HCT116 (cell line): ENCODE measurements around the gene TNNC1. TPM values are rescaled to one million over a fixed set of nuclear protein-coding genes. Genes with fewer than 3 reads are reported as not detected.

Experiments used
- ATAC-seq: fragments of 200-7000 bp; cut with Tn5 transposase; 2 replicates; pipeline ENCODE4 v1.9.1; 2020; ENCODE audit warnings: mild to moderate bottlenecking, moderate library complexity
- BruUV-seq: library from RNA; stranded (reverse); fragments of 400-500 nt; replicated peaks from 2 replicates; lab custom pipeline; 2021; lab: Mats Ljungman, UMichigan
- CTCF ChIA-PET: fragments of 300-600 bp; sonication (Branson Sonifier 250); formaldehyde crosslinking; loops from one replicate; lab custom pipeline; 2021; ENCODE audit warnings: antibody characterized with exemption; lab: Charles Lee
- POLR2A ChIA-PET: fragments of 300-600, 350-600 bp; sonication (Branson Sonifier 250); formaldehyde crosslinking; loops from one replicate; lab custom pipeline; 2021; ENCODE audit warnings: antibody characterized with exemption; lab: Charles Lee
- RAD21 ChIA-PET, 2 experiments: fragments of 300-600 bp; sonication (Branson Sonifier 250); formaldehyde crosslinking; loops; one replicate each; lab custom pipeline; 2023; ENCODE audit warnings: low total read pairs in 2 of 2; ENCODE audit not compliant: uncharacterized antibody in 2 of 2, unreplicated experiment in 2 of 2, low non-redundant PET in 1 of 2; lab: Charles Lee
- DNase-seq: peaks from one replicate; pipeline ENCODE4 v3.0.0-alpha.2; 2010; ENCODE audit warnings: low read depth, low spot score
- H2AFZ ChIP-seq: fragments of 200-600 bp; shearing (Covaris generic), sonication (generic); 2 replicates; pipeline ENCODE4 v1.6.1; 2017; ENCODE audit warnings: low read depth, mixed run types, mixed read lengths, antibody characterized with exemption, low read length; ENCODE audit not compliant: poor library complexity, severe bottlenecking
- H3K27ac ChIP-seq: 2 replicates; pipeline ENCODE4 v1.5.1; 2012; ENCODE audit warnings: low read depth, low read length
- H3K27me3 ChIP-seq: fragments of 200-600 bp; sonication (generic); 2 replicates; pipeline ENCODE4 v1.6.1; 2016; ENCODE audit warnings: mixed run types, low read length, mixed read lengths; ENCODE audit not compliant: insufficient read depth
- H3K36me3 ChIP-seq, 2 experiments: fragments of 200-500 bp in 1 of 2; fragments of 200-600 bp in 1 of 2; sonication (Bioruptor generic) in 1 of 2; sonication (generic) in 1 of 2; 2 replicates each; pipeline versions ENCODE4 v1.5.1 to v1.6.1; 2014 to 2016; ENCODE audit warnings: low read length in 2 of 2, inconsistent platforms in 1 of 2, mixed read lengths in 1 of 2, mixed run types in 1 of 2; ENCODE audit not compliant: insufficient read depth in 2 of 2, control insufficient read depth in 1 of 2
- H3K4me1 ChIP-seq, 2 experiments: fragments of 200-600 bp in 1 of 2; sonication (generic) in 1 of 2; 2 replicates each; pipeline versions ENCODE4 v1.5.1 to v1.6.1; 2012 to 2017; ENCODE audit warnings: low read length in 2 of 2, inconsistent platforms in 1 of 2, mild to moderate bottlenecking in 1 of 2, mixed read lengths in 1 of 2, mixed run types in 1 of 2, moderate library complexity in 1 of 2; ENCODE audit not compliant: insufficient read depth in 2 of 2, control insufficient read depth in 1 of 2
- H3K4me2 ChIP-seq: fragments of 200-600 bp; sonication (generic); 2 replicates; pipeline ENCODE4 v1.6.1; 2017; ENCODE audit warnings: mixed run types, low read length, mixed read lengths
- H3K4me3 ChIP-seq, 2 experiments: fragments of 200-600 bp in 1 of 2; sonication (generic) in 1 of 2; replicated peaks in 1 of 2; 2 replicates each; pipeline ENCODE4 v1.5.1; 2011 to 2016; ENCODE audit warnings: low read length in 2 of 2, control low read depth in 1 of 2, low read depth in 1 of 2, mild to moderate bottlenecking in 1 of 2, mixed read lengths in 1 of 2, mixed run types in 1 of 2
- H3K79me2 ChIP-seq: fragments of 200-600 bp; sonication (generic); 2 replicates; pipeline ENCODE4 v1.6.1; 2017; ENCODE audit warnings: mild to moderate bottlenecking, mixed run types, low read length, moderate library complexity, mixed read lengths; ENCODE audit not compliant: insufficient read depth
- H3K9ac ChIP-seq: fragments of 200-600 bp; sonication (generic); 2 replicates; pipeline ENCODE4 v1.6.1; 2016; ENCODE audit warnings: low read length, mixed read lengths
- H3K9me2 ChIP-seq: fragments of 200-600 bp; sonication (generic), shearing (Covaris generic); 2 replicates; pipeline ENCODE4 v1.6.1; 2017; ENCODE audit warnings: mixed run types, mild to moderate bottlenecking, moderate library complexity; ENCODE audit not compliant: insufficient read depth
- H3K9me3 ChIP-seq, 2 experiments: fragments of 200-500 bp in 1 of 2; fragments of 200-600 bp in 1 of 2; sonication (Bioruptor generic) in 1 of 2; sonication (generic) in 1 of 2; 2 replicates each; pipeline ENCODE4 v1.6.1; 2014 to 2017; ENCODE audit warnings: low read length in 2 of 2, mixed read lengths in 2 of 2, inconsistent platforms in 1 of 2, low read depth in 1 of 2, mild to moderate bottlenecking in 1 of 2, mixed run types in 1 of 2, moderate library complexity in 1 of 2; ENCODE audit not compliant: control insufficient read depth in 1 of 2, insufficient read depth in 1 of 2
- H4K20me1 ChIP-seq: fragments of 200-600 bp; sonication (generic), shearing (Covaris generic); 2 replicates; pipeline ENCODE4 v1.6.1; 2017; ENCODE audit warnings: mixed run types, mild to moderate bottlenecking, moderate library complexity; ENCODE audit not compliant: insufficient read depth
- EGR1 ChIP-seq: IDR thresholded peaks from 2 replicates; pipeline ENCODE4 v1.6.1; 2012; ENCODE audit warnings: low read depth
- POLR2A ChIP-seq: IDR thresholded peaks from 2 replicates; pipeline ENCODE4 v1.7.0; 2011; ENCODE audit warnings: borderline replicate concordance; ENCODE audit not compliant: insufficient read depth, insufficient read length; ENCODE audit errors: extremely low read depth
- POLR2AphosphoS5 ChIP-seq: IDR thresholded peaks from 2 replicates; pipeline ENCODE4 v1.6.1; 2011; ENCODE audit warnings: mild to moderate bottlenecking, low read depth, low read length, moderate library complexity
- SIN3A ChIP-seq: IDR thresholded peaks from 2 replicates; pipeline ENCODE4 v1.6.1; 2012; ENCODE audit warnings: low read depth
- TCF7L2 ChIP-seq: IDR thresholded peaks from 2 replicates; pipeline ENCODE4 v1.7.0; 2011; ENCODE audit warnings: borderline replicate concordance, inconsistent platforms; ENCODE audit not compliant: insufficient read depth, insufficient read length; ENCODE audit errors: extremely low read depth
- YY1 ChIP-seq: IDR thresholded peaks from 2 replicates; pipeline ENCODE4 v1.6.1; 2011; ENCODE audit warnings: low read length, low read depth, moderate library complexity, mild to moderate bottlenecking; ENCODE audit not compliant: insufficient replicate concordance; ENCODE audit errors: extremely low read depth
- ZFX ChIP-seq: fragments of 450-650 bp; IDR thresholded peaks from 2 replicates; pipeline ENCODE4 v1.6.1; 2017
- ZNF274 ChIP-seq: fragments of 200-500 bp; sonication (Bioruptor generic); IDR thresholded peaks from 2 replicates; pipeline ENCODE4 v1.6.1; 2014; ENCODE audit warnings: mild to moderate bottlenecking, low read depth, low read length, inconsistent platforms
- intact Hi-C: fragments of 100-400 bp; cut with micrococcal nuclease; formaldehyde crosslinking; loops from 2 replicates; pipeline ENCODE4 v1.10.0; 2022
- total RNA-seq: library from RNA; stranded (reverse); gene quantifications from one replicate; pipeline ENCODE4 v1.2.1, GENCODE V29; 2021; ENCODE audit not compliant: unreplicated experiment
- TF ChIP-seq, protein P1 (sequence below): IDR thresholded peaks from 2 replicates; pipeline ENCODE4 v1.6.1; 2011; ENCODE audit warnings: mild to moderate bottlenecking, low read length, moderate library complexity; ENCODE audit not compliant: insufficient replicate concordance; ENCODE audit errors: extremely low read depth
- TF ChIP-seq, protein P2 (sequence below), 3 experiments: fragments of 200-600 bp in 1 of 3; sonication (generic) in 1 of 3; IDR thresholded peaks in 2 of 3; conservative IDR thresholded peaks in 1 of 3; 2 replicates each; pipeline ENCODE4 v1.5.1; 2012 to 2017; ENCODE audit warnings: low read depth in 2 of 3, low read length in 2 of 3, antibody characterized with exemption in 1 of 3, borderline replicate concordance in 1 of 3, control low read depth in 1 of 3, mild to moderate bottlenecking in 1 of 3, mixed read lengths in 1 of 3, mixed run types in 1 of 3, moderate library complexity in 1 of 3; ENCODE audit not compliant: insufficient read depth in 1 of 3
- TF ChIP-seq, protein P3 (sequence below): IDR thresholded peaks from 2 replicates; pipeline ENCODE4 v1.6.1; 2012; ENCODE audit warnings: low read depth

TNNC1 gene
- total RNA-seq, 1 experiment from 2014 or later = 2.2 TPM

DNA sequence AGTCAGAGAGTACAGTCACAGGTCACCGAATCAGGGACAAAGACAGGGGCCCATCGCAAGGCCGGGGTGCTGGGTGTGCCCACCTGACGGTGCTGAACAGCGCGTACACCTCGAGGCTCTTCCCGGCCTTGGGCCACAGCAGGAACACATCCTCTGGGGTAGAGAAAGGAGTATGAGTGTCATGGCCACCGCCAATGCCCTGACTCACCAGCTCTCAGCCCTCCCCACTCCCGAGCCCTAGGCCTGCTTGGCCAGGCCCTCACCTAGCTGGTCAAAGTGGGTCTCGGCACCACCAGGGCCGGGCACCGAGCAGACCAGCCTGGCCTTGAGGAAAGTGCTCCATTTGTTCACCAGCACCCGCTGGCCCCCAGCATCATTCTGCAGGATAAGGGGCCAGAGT is 13.2 kb downstream of the TNNC1 start:
- Histone ChIP-seq H4K20me1 (no peaks in the 10 kb centered on the region), H3K9me2 (no peaks in the 10 kb centered on the region), H3K27me3 (no peaks in the 10 kb centered on the region), H3K79me2 (no peaks in the 10 kb centered on the region), H3K4me1 (peaks cover 2 to 14% of the 10 kb centered on the region in 2 experiments; a peak in 3 of 4 replicates), H2AFZ (no peak overlapping the region), H3K36me3 (no peaks in the 10 kb centered on the region), H3K9ac (no peak overlapping the region), H3K4me3 (no peak overlapping the region), H3K9me3 (no peaks in the 10 kb centered on the region), H3K27ac (no peak overlapping the region), H3K4me2 (no peak overlapping the region)
- no peak for ATAC-seq
- ChIA-PET RAD21 (no interaction called here), CTCF (no interaction called here), POLR2A (no interaction called here)
- TF ChIP-seq ZNF274 (no peak), ZFX (no peak), EGR1 (no peak), POLR2AphosphoS5 (no peak), YY1 (no peak), SIN3A (no peak), TCF7L2 (no peak), POLR2A (no peak)
- TF ChIP-seq, protein P1, sequence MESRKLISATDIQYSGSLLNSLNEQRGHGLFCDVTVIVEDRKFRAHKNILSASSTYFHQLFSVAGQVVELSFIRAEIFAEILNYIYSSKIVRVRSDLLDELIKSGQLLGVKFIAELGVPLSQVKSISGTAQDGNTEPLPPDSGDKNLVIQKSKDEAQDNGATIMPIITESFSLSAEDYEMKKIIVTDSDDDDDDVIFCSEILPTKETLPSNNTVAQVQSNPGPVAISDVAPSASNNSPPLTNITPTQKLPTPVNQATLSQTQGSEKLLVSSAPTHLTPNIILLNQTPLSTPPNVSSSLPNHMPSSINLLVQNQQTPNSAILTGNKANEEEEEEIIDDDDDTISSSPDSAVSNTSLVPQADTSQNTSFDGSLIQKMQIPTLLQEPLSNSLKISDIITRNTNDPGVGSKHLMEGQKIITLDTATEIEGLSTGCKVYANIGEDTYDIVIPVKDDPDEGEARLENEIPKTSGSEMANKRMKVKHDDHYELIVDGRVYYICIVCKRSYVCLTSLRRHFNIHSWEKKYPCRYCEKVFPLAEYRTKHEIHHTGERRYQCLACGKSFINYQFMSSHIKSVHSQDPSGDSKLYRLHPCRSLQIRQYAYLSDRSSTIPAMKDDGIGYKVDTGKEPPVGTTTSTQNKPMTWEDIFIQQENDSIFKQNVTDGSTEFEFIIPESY = no peak
- TF ChIP-seq, protein P2, sequence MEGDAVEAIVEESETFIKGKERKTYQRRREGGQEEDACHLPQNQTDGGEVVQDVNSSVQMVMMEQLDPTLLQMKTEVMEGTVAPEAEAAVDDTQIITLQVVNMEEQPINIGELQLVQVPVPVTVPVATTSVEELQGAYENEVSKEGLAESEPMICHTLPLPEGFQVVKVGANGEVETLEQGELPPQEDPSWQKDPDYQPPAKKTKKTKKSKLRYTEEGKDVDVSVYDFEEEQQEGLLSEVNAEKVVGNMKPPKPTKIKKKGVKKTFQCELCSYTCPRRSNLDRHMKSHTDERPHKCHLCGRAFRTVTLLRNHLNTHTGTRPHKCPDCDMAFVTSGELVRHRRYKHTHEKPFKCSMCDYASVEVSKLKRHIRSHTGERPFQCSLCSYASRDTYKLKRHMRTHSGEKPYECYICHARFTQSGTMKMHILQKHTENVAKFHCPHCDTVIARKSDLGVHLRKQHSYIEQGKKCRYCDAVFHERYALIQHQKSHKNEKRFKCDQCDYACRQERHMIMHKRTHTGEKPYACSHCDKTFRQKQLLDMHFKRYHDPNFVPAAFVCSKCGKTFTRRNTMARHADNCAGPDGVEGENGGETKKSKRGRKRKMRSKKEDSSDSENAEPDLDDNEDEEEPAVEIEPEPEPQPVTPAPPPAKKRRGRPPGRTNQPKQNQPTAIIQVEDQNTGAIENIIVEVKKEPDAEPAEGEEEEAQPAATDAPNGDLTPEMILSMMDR (IDR thresholded peaks at IDR 0.05 in 2 of 3, conservative IDR thresholded peaks at IDR 0.05 in 1 of 3; ENCODE audit: borderline replicate concordance in 1 of 3, insufficient read depth in 1 of 3, low read depth in 2 of 3, low read length in 2 of 3) = no peak
- TF ChIP-seq, protein P3, sequence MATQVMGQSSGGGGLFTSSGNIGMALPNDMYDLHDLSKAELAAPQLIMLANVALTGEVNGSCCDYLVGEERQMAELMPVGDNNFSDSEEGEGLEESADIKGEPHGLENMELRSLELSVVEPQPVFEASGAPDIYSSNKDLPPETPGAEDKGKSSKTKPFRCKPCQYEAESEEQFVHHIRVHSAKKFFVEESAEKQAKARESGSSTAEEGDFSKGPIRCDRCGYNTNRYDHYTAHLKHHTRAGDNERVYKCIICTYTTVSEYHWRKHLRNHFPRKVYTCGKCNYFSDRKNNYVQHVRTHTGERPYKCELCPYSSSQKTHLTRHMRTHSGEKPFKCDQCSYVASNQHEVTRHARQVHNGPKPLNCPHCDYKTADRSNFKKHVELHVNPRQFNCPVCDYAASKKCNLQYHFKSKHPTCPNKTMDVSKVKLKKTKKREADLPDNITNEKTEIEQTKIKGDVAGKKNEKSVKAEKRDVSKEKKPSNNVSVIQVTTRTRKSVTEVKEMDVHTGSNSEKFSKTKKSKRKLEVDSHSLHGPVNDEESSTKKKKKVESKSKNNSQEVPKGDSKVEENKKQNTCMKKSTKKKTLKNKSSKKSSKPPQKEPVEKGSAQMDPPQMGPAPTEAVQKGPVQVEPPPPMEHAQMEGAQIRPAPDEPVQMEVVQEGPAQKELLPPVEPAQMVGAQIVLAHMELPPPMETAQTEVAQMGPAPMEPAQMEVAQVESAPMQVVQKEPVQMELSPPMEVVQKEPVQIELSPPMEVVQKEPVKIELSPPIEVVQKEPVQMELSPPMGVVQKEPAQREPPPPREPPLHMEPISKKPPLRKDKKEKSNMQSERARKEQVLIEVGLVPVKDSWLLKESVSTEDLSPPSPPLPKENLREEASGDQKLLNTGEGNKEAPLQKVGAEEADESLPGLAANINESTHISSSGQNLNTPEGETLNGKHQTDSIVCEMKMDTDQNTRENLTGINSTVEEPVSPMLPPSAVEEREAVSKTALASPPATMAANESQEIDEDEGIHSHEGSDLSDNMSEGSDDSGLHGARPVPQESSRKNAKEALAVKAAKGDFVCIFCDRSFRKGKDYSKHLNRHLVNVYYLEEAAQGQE = no peak
- BruUV-seq = no TSS peak
- intact Hi-C loops = no loop called here
- no peak for DNase-seq
